HepG2 (cell line): ENCODE data around the gene RGS14. TPM values are rescaled to one million over a fixed set of nuclear protein-coding genes. Genes with fewer than 3 reads are reported as not detected.

Source experiments
- ARNT2 ChIP-seq: sonication (generic); formaldehyde crosslinking; IDR thresholded peaks from 2 replicates; pipeline ENCODE4 v1.8.0; 2022; ENCODE audit warnings: mild to moderate bottlenecking, low read depth, missing genetic modification reagents, moderate library complexity
- CEBPB ChIP-seq: IDR thresholded peaks from 2 replicates; pipeline ENCODE4 v1.6.1; 2011; ENCODE audit warnings: low read depth, low read length, improper control_type of control experiment, borderline replicate concordance
- GZF1 ChIP-seq: sonication (generic); formaldehyde crosslinking; IDR thresholded peaks from 2 replicates; pipeline ENCODE4 v1.5.1; 2020; ENCODE audit warnings: mild to moderate bottlenecking, missing genetic modification reagents
- ISL2 ChIP-seq: sonication (generic); formaldehyde crosslinking; IDR thresholded peaks from 2 replicates; pipeline ENCODE4 v1.5.0; 2020; ENCODE audit warnings: missing genetic modification reagents
- MED1 ChIP-seq: sonication (generic); formaldehyde crosslinking; IDR thresholded peaks from 2 replicates; pipeline ENCODE4 v1.4.0; 2020; ENCODE audit warnings: missing genetic modification reagents
- NFATC3 ChIP-seq: sonication (generic); formaldehyde crosslinking; IDR thresholded peaks from 2 replicates; pipeline ENCODE4 v1.5.1; 2020; ENCODE audit warnings: mild to moderate bottlenecking, missing genetic modification reagents
- NFIB ChIP-seq: sonication (generic); formaldehyde crosslinking; IDR thresholded peaks from 2 replicates; pipeline ENCODE4 v1.9.0; 2021; ENCODE audit warnings: missing genetic modification reagents, mild to moderate bottlenecking, borderline replicate concordance
- NKX3-1 ChIP-seq: sonication (generic); formaldehyde crosslinking; IDR thresholded peaks from 2 replicates; pipeline ENCODE4 v1.5.0; 2020; ENCODE audit warnings: missing genetic modification reagents
- TBX2 ChIP-seq: sonication (generic); formaldehyde crosslinking; IDR thresholded peaks from 2 replicates; pipeline ENCODE4 v1.5.0; 2020; ENCODE audit warnings: missing genetic modification reagents, mild to moderate bottlenecking, borderline replicate concordance
- TEAD3 ChIP-seq: optimal IDR thresholded peaks from 2 replicates; pipeline ENCODE3; 2016; ENCODE audit warnings: borderline replicate concordance
- USF2 ChIP-seq, 2 experiments: sonication (generic) in 1 of 2; formaldehyde crosslinking in 1 of 2; IDR thresholded peaks; 2 replicates each; pipeline versions ENCODE4 v1.5.1 to v1.6.1; 2011 to 2020; ENCODE audit warnings: borderline replicate concordance in 1 of 2, low read depth in 1 of 2, low read length in 1 of 2, mild to moderate bottlenecking in 1 of 2, missing genetic modification reagents in 1 of 2, moderate library complexity in 1 of 2
- ZBED4 ChIP-seq: sonication (generic); formaldehyde crosslinking; IDR thresholded peaks from 2 replicates; pipeline ENCODE4 v1.4.0; 2020; ENCODE audit warnings: missing genetic modification reagents, borderline replicate concordance
- ZNF10 ChIP-seq: sonication (generic); formaldehyde crosslinking; IDR thresholded peaks from 2 replicates; pipeline ENCODE4 v1.4.0; 2020; ENCODE audit warnings: mild to moderate bottlenecking, low read depth, missing genetic modification reagents, borderline replicate concordance
- ZNF75D ChIP-seq: sonication (generic); formaldehyde crosslinking; IDR thresholded peaks from 2 replicates; pipeline ENCODE4 v1.8.1; 2023; ENCODE audit warnings: missing genetic modification reagents, mild to moderate bottlenecking, borderline replicate concordance
- polyA plus RNA-seq, 8 experiments: library from polyadenylated mRNA; depleted of rRNA in 3 of 8; stranded (reverse) in 7 of 8; unstranded in 1 of 8; fragments of >200 nt; fragmentation: Illumina TruSeq in 4 of 8; extraction: Trizol in 4 of 8; gene quantifications; 2 replicates each; pipeline versions ENCODE4 v1.2.1 to v1.2.3, GENCODE V29; 2011 to 2016; ENCODE audit warnings: low read depth in 4 of 8, missing spikeins in 1 of 8, mixed read lengths in 1 of 8; ENCODE audit not compliant: insufficient read depth in 1 of 8
- total RNA-seq, 5 experiments: library from RNA; depleted of rRNA; stranded (reverse); fragments of >200 nt; fragmentation: Illumina TruSeq; extraction: Trizol; gene quantifications; 2 replicates each; pipeline ENCODE4 v1.2.3, GENCODE V29; 2016; ENCODE audit warnings: low read depth in 1 of 5

The RGS14 gene
- total and polyA plus RNA-seq, 2 of the 13 experiments (the other 11 are each of a cell fraction or from before 2014, with no cell fraction given), result 11.1 to 17.2 TPM

- TF ChIP-seq ZBED4 (CRISPR knock-in tag) (peak; percentile 72), TBX2 (CRISPR knock-in tag) (peak; percentile 69), NKX3-1 (CRISPR knock-in tag) (peak; percentile 41; the same call in 1 of the 2 replicates), USF2 (IDR thresholded peaks at IDR 0.05; ENCODE audit: low read depth, low read length) (no peak), USF2 (CRISPR knock-in tag; IDR thresholded peaks at IDR 0.05; ENCODE audit: borderline replicate concordance) (peak; percentile 34), NFIB (no peak), ARNT2 (peak; percentile 70), GZF1 (CRISPR knock-in tag) (peak; percentile 33; the same call in 1 of the 2 replicates), MED1 (CRISPR knock-in tag) (peak; percentile 83), TEAD3 (CRISPR knock-in tag) (no peak), NFATC3 (CRISPR knock-in tag) (no peak), CEBPB (no peak), ZNF75D (CRISPR knock-in tag) (no peak), ISL2 (CRISPR knock-in tag) (peak; percentile 80), ZNF10 (CRISPR knock-in tag) (no peak)
Measured at GRCh38 chr5:177378884-177379883, 21.5 kb downstream of the RGS14 start (continued).
